HG02981 (cell line): ENCODE measurements around the gene HDAC9.

Source experiments
- ATAC-seq: cut with Tn5 transposase; IDR thresholded peaks from one replicate; pipeline ENCODE4 v1.9.1; 2021; ENCODE audit warnings: mild to moderate bottlenecking, moderate library complexity; ENCODE audit not compliant: unreplicated experiment

HDAC9 gene

DNA sequence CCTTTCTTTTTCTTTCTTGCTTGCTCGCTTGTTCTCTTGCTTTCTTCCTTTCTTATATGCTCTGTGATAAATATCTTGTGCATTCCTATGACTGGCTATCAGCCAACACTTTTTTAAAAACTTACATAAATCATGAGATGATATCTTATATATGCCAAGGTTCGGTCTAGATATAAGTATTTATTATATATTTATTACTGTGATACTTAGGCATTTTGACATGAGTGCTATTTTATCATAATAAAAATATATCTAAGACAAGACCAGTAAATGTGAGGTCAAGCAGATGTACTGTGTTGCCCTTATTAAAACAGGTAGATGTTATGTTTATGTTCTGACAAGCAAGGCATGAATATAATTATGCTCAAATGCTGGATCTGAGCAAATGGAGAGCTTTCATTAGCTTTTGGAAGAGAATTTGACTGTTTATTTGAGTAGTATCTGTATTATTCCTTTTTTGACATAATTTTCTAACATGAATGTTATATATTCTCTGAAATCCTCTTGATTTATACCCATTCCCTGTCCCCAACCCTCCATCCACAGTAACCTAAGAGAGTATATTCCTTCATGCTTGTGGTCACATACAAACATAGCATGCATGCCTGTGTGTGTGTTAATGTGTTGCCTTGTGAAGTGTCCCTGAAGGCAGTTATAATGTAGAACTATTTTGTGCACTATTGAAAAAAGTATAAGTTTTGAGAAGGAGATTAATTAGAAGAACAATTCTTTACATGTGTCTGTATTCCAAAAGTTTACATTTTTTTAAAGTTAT is 158.0 kb downstream of the HDAC9 start:
- no peak for ATAC-seq

DNA sequence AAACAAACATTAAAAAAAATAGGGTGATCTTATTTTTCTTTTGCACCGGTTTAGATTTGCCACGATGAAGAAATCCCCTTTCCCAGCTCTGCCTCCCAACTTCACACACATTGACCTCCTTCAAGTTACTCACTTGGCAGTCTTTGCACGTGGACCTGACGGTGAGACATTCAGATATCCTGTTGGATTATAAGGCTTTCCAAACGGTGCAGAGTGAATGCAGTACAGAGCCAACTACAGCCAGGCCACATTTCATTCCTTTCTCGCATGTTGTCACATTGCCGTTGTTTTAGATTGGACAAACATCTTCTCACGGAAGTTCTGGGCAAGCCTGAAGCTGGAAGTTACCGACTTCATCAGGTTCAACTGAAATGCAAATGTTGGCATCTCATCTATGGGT is 159.2 kb downstream of the HDAC9 start:
- no peak for ATAC-seq

DNA sequence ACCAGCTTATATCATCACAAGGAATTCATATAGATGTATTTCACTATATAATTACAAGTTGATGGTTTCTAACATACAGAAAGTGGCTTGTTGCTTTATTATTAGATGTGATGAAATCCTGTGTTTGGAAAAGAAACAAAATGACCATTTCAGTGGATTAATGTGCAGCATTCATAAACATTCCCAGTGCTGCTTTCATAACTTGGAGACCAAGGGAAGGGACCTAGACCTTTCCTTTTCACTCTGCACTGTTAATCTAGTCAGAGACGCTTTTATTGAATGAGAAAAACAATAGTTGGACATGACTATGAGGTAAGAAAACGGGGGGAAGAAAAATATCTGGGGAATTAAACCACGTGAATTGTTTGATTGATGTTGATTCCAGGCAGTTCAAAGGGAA is 160.0 kb downstream of the HDAC9 start:
- no peak for ATAC-seq

DNA sequence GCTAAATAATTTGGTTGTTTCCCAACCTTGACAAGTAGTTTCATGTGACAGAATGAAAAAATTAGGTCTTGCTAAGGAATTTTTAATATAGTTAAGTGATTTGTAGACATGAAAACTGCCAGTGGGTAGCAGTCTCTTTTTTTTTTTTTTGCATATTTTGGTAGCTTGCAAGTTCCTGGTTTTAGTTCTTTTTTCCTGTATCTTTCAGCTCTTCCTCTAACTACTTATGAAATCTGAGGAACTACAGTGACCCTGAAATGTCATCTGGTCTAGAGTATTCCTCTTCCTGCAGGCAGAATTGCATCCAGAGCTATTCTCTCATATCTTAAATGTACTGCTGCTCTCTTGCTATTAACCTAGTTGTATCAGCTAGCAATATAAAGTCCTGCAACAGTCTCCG is 160.4 kb downstream of the HDAC9 start:
- no peak for ATAC-seq

DNA sequence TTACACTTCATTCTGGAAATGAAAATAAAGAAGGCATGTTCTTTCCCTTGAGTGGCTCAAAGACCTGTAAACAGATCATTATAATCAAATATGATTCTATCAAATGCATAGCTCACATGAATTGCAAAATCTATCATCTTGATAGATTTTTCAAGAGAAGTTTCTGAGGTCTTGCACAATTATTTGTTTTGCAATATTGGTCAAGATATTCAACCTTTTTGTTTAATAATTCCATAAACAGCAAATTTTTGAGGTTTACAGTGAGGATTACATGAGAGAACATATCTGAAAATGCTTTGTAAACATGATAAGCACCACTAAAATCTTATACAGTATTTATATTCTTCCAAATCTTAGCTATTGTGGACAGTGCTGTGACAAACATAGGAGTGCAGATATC is 160.8 kb downstream of the HDAC9 start:
- no peak for ATAC-seq

DNA sequence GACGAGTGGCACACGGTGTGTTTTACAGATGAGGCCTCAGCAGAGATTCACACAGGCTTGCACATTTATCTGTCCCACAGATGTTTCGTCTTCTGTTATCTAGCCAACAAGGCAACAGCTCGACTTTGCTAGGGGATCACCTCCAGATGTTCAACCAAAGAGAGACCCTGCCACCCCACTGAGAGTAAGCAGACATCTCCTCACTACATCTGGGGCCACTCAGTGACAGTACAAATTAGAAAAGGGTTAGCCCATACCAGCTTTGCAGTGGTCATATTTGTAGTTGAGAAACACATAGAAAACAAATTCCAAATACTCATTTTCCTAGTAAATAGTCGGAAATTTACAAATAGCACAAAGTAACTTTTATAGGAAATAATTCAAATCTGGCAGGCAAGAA is 164.2 kb downstream of the HDAC9 start:
- ATAC-seq: no peak

DNA sequence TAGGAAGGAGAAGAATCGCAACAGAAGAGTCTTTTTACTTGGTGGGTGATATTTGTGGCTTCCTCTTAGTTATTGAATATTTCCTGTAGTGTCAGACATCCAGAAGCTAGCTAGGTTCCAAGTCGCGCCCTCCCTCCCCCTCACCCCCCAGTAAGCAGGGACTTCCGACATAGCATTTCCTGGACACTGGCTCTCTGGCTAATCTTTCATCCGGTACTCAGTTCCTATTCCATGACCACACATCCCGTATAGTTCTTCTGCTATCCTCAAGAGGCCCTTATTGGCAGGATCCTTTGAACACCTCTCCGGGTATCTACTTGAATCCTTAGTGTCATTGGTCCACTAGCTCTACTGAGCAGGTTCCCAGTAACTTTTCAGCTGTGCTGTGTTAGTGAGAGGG is 167.8 kb downstream of the HDAC9 start:
- no peak for ATAC-seq

DNA sequence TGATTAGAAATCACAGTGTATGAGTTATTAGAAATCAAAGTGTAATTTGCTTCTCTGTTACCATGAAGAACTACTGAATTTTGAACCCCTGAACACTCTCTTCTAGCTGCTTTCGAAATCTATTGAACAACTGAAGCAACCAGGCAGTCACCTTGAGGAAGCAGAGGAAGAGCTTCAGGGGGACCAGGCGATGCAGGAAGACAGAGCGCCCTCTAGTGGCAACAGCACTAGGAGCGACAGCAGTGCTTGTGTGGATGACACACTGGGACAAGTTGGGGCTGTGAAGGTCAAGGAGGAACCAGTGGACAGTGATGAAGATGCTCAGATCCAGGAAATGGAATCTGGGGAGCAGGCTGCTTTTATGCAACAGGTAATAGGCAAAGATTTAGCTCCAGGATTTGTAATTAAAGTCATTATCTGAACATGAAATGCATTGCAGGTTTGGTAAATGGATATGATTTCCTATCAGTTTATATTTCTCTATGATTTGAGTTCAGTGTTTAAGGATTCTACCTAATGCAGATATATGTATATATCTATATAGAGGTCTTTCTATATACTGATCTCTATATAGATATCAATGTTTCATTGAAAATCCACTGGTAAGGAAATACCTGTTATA is 170.7 kb downstream of the HDAC9 start:
- ATAC-seq: peak; percentile 97

DNA sequence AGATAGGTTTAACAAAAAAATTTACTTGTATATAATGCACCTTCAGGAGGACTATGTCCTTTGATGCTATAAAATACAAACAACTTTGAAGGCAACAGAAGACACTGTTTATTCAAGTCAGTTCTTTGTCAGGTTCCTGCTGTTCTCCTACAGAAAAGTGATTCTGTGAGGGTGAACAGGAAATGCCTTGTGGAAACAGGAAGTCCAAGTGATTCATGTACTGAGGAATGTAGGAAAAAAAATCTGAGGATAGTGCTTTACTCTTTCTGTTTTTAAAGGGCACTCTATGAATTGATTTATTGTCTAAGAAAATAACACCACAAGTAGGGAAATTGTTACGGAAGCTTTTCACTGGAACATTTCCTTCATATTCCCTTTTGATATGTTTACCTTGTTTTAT is 171.9 kb downstream of the HDAC9 start:
- no peak for ATAC-seq

DNA sequence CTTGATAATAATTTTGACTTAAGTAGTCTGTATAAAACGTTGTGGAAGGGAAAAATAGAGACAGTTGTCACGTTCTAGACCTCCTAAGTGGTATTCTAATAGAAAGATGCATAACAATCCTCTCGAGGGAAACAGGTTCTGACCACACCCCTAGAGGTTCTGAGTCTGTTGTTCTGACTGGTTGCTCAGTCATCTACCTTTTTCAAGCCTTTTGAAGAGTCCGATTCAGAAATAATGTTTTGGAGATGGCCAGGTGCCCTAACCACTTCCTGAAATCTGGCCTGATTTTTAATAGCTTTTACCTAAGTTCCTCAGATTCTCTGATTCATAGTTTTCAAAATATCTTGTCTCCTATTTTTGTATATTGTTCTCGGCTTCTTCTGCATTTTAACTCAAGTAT is 175.6 kb downstream of the HDAC9 start:
- ATAC-seq: no peak

DNA sequence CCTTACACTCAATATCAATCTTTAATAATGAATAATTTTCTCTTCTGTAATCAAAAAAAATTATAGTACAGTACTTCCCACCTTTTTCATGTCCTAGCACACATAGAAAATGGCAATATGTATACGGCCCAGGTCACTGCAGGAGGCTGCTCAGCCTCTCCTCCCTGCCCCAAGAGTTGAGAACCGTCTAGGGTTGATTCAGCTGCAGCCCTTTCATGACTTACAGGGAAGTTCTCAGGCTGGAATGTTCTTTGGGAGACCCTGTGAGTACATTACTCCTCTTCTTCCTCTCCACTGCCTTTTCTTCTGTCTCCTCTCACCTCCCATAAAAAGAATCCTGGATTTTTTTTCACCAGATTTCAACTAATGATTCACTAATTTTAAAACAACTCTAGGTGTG is 180.0 kb downstream of the HDAC9 start:
- ATAC-seq: no peak

DNA sequence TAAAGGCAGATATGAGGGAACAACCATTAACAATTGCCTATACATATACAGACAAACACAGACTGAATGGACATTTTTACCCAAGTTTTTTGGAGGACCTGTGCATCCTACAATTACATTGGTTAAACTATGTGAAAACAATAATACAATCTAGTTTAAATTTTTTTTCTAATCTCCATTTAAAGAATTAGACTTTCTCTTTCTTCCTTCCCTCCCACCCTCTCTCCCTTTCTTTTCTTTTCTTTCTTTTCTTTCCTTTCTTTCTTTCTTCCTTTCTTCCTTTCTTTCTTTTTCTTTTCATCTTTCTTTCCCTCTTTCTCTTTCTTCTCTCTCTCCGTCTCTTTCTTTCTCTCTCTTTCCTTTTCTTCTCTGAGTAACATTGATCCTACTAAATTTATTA is 183.7 kb downstream of the HDAC9 start:
- no peak for ATAC-seq

DNA sequence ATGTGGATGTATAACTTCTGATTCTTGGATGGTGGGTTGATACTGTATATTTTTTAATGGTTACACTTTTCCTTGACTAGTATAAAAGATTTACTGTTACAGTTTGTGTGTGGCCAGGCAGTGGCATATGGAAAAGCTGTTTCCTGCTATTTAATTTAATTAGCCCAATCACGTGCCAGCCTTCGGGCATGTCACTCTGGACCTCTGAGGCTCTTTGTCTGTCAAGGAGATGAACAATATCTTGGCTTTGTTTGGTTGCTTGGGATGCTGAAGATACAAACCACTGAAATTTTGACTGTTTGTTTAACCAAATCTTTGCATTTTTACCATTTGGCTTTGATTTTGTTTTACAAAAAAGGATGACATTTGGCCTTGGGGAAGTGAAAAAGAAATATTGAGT is 185.0 kb downstream of the HDAC9 start:
- ATAC-seq: no peak

DNA sequence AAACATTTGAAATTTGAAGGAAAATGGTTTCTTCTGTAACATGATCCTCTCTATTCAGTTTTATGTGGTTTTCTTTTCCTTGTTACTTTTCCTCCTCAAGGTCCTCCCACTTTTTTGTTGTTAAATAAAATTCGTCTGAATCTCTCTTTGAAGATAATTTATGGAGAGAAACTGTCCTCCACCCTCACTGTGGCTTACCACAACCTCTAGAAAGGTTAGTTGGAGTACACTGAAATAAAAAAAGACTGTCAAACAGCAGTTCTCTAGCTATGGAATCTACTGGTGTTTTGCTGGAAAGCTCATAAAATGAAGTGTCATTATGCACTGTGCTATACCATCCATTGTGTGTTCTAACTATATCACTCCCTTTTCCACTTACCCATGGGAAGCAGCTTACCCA is 189.4 kb downstream of the HDAC9 start:
- ATAC-seq: no peak

DNA sequence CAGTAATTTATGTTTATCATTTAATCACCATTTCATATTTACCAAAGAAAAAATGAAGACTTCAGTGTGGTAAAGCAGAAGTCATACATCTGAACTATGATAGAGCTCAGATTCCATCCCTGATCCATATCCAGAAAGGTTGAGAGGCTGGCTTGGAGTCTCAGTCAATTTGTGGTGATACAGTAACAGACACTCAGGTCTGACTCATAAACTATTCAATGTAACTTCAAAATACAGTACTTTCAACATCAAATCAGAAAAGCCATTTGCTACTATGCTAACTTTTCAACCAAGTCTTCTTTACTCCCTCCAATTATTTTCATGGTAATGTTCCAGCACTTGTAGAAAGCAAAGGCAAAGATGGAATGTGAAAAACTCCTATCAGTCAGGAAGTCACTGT is 190.4 kb downstream of the HDAC9 start:
- ATAC-seq: no peak

DNA sequence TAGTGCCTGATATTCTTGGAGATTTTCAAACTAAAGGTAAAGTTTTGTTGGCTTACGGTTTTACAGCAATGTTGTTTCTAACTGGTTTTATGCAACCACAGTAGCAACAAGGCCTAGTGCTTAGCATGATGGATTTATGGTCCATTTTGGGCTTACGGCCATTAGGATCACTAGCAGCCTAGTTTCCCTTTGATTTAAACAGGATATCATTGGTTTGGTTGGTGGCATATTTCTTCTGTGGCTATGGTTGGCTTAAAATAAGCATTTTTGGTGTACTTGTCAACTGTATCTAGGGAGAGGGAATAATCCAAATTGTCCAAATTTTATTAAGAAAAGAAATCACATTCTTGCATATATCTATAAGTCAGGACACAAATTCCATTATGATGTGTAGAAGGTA is 194.0 kb downstream of the HDAC9 start:
- ATAC-seq: no peak

DNA sequence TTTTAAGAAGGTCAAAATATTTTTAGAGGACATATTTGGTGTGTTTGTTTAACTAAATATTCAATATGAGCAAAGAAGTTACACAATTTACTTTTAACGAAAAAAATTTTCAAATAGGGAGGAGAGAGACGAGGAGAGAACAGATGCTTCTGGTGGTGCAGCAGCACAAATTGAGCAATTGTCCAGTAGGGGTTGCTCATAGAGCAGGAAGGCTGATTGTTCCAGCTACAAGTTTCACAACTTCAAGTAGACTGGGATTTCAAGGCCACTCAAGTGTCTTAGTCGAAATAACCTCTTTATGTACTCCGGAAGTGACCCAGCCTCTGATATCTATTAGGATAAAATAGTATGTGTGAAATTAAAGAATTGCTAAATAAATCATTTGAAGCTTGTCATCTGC is 197.9 kb downstream of the HDAC9 start:
- ATAC-seq: no peak

DNA sequence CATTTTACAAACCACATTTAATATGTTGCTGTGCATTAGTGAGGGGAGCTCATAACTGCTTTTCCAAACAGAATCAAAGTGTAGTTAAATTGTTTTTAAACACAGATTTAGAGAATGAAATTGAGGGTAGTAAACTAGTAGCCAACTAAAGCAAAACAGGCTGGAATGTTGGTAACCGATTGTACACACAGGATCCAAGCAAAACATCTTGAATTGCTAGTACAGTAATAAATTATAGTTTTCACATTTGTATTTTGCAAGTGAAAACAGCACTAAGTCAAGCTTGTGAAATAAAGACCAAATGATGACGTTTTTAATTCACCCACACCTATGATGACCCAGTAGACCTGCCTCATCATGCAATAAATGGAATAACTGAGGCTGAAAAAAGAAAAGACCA is 198.3 kb downstream of the HDAC9 start:
- no peak for ATAC-seq

DNA sequence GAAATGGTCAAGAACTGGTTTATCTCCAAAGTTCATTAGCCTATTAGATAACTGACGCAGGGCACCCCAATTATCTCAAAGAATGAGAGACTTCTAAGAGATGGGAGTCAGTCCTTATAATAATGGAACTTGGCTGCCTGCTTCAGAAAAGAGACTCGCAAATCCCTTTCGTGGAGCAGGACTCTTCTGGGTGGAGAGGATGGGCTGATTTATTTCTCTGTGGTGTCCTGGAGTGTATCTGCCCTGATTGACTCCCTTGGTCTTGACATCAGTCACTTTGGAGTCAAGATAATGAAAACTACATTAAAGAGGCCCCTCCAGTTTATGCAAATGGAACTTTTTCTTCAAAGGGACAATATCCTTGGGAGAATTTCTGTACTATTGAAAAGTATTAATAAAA is 198.9 kb downstream of the HDAC9 start:
- ATAC-seq: no peak

DNA sequence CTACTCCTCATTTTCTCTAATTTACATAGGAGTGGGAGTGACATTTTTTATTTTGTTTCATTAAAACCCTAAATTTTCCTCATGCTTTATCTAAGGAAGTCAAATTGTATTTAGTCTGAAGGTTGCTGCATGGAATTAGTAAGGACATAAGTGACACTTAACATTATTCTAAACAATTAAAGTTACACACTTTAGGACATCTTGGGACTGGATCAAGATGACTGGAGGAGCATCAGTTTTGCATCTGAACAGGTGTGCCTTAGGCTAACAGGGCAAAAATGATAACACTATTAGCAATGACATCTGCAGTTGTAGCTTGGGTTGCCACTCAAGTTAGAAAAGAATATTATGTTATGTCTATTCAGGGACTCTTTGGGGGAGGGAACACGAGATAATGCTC is 199.4 kb downstream of the HDAC9 start:
- no peak for ATAC-seq

DNA sequence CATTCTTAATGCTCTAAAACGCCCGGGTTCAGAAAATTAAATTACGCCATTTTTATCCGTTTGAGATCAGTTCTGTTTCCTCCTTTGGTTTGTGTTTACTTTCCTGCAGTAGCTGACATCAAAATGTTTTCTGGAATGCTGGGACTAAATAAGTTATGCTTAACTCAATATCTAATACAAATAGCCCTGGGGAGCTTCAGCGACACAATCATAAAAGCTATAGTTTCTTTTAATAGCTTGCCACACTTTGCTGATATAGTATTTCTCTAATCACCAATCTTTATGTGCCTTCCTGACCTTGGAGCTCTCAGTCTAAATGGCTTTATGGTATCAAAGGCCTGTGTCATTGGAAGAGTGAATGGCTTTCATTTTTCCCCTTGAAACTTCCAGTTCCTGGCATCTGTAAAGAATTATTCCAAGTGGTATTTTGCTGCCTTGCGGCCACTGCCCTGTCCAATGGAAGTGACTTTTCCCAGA is 202.7 kb downstream of the HDAC9 start:
- ATAC-seq: no peak

DNA sequence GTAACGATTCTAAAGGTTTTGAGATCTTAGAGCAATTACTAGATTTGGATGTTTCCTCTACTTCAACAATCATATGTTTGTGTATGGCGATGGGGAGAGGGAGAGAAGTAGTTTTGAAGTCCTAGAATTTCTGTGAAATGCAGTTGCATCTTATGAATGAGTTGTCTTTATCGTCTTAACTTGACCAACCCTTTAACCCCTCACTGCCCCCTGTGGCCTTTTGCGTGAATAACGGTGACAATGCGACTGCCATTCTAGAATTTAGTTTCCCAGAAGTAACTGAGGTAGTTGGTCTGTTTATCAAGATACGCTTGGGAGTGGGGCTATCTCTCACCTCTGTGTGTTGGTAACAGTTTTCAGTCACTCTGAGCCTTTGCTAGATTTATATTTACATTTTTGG is 204.6 kb downstream of the HDAC9 start:
- ATAC-seq: no peak
